Activated CD4-positive, alpha-beta T cell treated with anti-CD3 and anti-CD28 coated beads, Interleukin-2, amount 50 U/mL, for 24 hours (primary cell): ENCODE data around the gene LY6G5B.

Experiments
- DNase-seq, 2 donors: peaks; one replicate each; pipeline ENCODE4 v3.0.0-alpha.2; 2020; ENCODE audit warnings: low read depth in 1 of 2, low spot score in 1 of 2

The LY6G5B gene

DNA sequence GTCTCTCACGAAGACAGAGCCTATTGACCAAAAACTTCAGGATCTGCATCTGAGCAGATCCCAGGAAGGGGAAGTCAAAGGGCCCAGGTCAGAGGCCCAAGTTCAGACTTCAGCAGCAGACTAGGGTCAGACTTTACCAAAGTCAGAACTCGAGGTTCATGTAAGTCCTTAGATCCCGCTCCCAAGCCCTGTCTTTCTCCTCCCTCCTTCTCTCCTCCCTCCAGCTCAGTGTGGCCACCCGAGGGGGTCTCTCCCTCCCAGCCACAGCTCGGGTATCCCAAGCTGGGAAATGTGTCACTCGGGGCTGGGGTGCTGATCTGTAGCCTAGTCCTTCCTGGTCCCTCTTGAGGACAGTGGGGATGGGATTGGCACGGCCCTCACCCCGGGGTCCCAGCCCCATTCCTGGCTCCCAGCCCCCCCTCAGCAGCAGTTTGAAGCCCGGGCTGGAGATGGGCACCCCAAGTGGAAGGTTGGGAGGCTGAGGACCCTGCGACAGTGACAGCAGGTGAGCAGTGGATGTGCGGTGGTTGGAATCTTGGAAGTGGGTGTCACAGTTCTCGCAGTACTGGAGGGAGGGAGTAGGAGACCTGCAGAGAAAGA is 7.6 kb upstream of the LY6G5B start:
- DNase-seq, result no peak

DNA sequence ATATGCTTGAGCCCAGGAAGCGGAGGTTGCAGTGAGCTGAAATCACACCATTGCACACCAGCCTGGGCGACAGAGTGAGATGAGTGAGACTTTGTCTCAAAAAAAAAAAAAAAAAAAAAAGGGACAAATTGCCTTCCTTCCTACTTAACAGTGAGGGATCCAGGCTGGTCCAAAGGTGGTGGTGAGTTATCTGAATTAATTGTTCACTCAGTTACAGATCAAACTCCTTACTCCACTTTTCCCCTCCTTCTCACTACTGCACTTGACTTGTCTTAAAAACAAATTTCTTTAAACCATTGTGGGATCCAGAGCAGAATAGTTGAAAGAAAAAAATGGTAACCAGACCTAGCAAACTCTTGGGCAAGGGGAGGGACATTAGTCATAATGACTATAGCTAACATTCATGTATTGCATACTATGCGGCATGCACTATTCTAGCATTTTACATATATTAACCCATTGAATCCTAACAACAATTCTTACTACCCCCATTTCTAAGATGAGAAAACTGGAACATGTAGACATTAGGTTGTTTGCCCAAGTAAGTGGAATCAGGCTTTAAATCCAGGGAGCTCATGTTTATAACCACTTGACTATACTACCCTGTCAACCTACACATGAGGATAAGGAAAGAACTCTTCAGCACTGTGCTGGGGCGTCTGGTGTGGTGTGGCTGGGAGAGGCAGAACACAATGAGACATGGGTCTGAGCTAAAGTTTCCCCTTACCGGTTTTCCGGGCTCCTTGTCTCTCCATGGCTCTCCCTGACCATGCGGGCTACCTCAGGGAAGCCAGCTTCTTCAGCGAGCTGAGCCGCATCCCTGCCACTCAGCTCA is 6.4 kb upstream of the LY6G5B start:
- DNase-seq, result no peak

DNA sequence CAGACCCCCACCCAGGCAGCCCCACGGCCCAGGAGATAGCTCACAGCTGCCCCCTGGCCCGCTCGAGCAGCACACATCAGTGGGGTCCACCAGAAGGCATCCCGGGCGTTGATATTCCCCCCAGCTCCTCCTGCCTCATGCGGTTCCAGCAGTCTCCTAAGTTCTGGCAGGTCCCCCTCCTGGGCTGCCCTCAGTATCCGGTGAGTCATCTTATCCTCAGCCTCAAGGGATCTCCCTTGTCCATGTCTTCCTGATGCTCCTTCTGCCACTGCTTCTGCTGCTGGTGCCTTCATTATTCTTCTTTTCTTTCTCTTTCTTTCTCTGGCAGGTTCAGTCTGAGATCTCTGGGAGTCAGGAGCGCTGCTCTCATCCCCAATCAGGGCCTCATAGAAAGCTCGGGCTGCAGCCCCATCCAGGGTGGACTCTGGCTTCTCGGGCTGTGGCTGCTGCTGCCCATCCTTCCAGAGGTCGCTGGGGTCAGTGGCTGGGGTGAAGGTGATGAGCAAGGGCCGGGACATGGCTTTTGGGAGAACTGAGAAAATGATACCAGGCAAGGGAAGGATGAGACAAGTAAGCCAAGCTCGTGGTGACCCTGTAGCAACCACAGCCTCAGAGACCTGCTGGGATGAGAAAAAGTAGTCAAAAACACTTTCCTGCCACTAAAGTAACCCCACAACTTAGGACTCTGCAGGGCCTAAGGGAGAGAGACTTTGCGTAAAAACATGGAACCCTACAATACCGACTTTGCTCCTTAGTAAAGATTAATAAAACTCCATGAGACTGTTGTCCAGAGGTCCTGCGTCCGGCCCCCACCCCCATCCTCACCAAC is 5.6 kb upstream of the LY6G5B start:
- no peak for DNase-seq

DNA sequence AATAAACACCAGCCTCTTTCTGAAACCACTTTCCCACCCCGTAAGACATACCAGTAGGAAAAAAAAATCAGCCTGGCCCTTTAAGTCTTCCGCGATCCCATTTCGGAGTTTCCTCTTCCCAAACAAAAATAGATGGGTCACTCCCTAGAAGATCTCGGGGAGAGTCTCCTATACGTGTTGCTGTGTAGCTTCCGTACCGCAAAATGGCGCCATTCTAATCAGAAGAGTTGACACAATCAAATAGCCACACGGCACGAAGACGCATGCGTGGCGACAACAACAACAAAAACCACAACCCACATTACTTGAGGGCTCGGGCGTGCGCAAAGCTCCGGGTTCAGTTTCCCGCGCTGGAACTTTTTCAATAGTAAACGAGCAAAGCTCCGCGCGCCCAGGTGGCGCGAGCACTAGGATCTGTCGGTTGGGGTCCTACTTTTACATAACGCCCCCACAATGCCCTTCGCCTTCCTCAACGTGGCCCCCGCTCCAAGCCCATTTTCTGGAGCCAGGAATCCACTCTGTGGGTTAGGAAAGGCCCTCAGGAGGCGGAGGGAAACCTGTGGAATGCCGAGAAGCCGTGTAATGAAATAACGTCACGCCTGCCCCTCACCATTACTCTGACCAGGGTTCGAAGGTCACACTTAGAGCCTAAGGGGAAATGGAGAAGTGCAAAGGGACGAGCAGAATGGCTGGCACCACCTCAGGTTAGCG is 4.8 kb upstream of the LY6G5B start, which contains the start of gene GPANK1:
Gene GPANK1 (minus strand): TSS at position 208 of the 711 bp plus-strand sequence. CDS start 519 bp downstream, outside the sequence.
- peak; percentile 69 to 90 for DNase-seq

GRCh38 chr6:31665501-31666336 is 4.1 kb upstream of the LY6G5B start, which contains the start of gene CSNK2B:
CSNK2B (plus strand) TSS chr6:31666080; CDS start chr6:31666832, 752 bp downstream.
- DNase-seq, result peak; percentile 95 to 96

DNA sequence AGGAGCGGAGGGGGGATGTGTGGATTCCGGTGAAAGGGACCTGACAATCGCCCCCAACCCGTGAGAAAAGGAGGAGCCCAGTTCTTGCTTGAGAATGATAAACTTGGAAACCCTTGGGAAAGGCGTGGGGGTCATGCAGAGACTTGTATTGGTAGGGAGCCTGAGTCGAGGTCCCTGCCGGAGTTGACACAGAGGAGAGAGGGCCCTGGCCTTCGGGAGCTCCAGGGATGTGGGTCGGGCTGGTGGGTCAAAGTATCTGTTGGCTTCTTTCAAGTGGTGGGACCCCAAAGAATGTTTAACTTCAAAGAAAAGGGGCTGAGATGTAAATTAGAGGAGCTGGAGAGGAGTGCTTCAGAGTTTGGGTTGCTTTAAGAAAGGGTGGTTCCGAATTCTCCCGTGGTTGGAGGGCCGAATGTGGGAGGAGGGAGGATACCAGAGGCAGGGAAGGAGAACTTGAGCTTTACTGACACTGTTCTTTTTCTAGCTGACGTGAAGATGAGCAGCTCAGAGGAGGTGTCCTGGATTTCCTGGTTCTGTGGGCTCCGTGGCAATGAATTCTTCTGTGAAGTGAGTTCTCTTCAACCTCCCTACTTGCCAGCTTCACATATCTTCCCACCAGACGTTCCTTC is 3.3 kb upstream of the LY6G5B start:
- no peak for DNase-seq

DNA sequence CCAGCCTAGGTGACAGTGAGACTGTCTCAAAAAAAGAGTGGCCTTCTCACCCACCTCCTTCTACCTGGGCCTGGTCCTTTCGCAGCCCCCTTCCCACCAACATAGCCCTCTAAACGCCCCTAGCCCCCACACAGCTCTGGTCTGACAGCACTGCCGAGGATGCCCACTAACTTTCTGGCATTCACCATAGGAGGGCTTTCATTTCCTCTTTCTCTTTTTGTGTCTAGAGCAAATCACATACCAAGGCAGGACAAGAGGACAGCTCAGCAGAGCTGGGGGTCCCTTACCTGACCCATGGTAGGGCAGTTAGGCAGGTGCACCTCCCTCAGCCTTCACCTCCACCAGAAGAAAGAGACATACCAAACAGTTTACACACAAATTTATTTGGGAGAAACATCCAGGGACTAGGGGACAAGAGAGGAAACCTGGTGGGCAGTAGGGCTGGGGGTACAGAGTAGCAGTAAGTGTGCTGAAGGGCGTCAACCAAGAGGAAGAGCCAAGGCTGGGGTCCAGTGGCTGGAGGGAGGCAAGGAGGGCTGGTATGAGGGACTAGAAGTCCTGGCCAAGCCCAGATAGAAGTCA is 6.6 kb downstream of the LY6G5B start:
- DNase-seq, result no peak

- DNase-seq, result no peak
These were observed 7.1 kb downstream of the LY6G5B start for GRCh38 chr6:31676904-31677303.

DNA sequence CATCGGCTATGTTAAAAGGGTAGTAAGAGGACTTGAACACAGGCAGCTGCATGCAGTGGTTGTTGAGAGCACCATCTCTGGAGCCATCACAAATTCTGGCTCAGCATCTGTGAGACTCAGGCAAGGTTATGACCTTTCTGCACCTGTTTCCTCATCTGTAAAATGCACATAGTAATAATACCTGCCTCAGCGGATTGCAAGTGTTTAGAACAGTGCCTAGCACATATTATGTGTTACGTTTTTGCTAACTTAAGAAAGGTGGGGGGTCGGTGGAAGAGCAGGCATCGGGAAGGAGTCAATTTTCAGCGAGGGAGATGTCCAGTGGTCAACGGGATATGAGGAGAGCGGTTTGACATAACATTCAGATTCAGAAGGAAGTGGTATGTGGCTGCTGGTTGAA is 8.2 kb downstream of the LY6G5B start:
- DNase-seq, result no peak

GRCh38 chr6:31680226-31681134 is 10.7 kb downstream of the LY6G5B start, which contains the start of gene LY6G5C:
LY6G5C (minus strand) TSS chr6:31681067; CDS start chr6:31680373, 694 bp downstream.
- DNase-seq, result peak in 1 of 2 donors; percentile 61

- no peak for DNase-seq
These were observed 11.4 kb downstream of the LY6G5B start for GRCh38 chr6:31681135-31681671.

GRCh38 chr6:31683591-31683990 is 13.8 kb downstream of the LY6G5B start:
- no peak for DNase-seq

- no peak for DNase-seq
These were observed 16.7 kb downstream of the LY6G5B start for GRCh38 chr6:31686483-31686882.

GRCh38 chr6:31687321-31687720 is 17.5 kb downstream of the LY6G5B start:
- no peak for DNase-seq

- DNase-seq, result no peak
These were observed 18.3 kb downstream of the LY6G5B start for GRCh38 chr6:31687860-31688693.

GRCh38 chr6:31689249-31690110 is 19.7 kb downstream of the LY6G5B start:
- no peak for DNase-seq
